ENCODE measurements around the gene KRTAP5-6.

Gene KRTAP5-6

DNA sequence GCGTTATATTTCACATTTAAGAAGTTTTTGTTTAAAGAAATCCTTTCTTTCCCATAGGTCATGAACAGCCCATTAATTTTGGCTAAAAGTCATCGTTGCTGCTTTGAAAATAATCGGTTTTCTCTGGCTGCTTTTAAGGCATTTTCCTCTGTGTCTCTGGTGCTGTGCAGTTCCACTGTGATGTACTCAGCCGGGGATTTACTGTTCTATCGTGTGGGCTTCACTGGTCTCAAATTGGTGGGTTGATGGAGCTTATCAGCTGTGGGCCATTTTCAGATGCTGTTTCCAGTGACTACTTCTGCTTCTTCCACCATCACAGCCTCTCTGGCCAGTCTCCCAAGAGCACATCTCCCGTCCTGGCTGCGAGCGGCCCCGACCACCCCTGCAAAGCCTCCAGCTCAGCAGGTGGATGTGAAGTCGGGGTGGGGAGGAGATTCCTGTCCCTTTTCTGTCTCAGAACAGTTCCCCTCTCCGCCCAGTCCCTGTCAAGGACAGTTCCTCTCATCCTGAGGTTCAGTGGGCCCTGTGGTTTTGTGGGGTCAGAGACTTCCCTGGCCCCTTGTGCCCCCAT is 33.1 kb downstream of the KRTAP5-6 start:
- no peak overlapping the region for H3K9ac ChIP-seq (ENCODE audit: low read length)
- no peaks in the 10 kb centered on the region for H3K4me1 ChIP-seq (ENCODE audit: control insufficient read depth, insufficient read depth, low read length)
- H3K36me3 ChIP-seq (ENCODE audit: control insufficient read depth, insufficient read depth, low read length), result no peaks in the 10 kb centered on the region
- no peak overlapping the region for H3K27ac ChIP-seq (ENCODE audit: low read depth, low read length)
- peaks cover 10% of the 10 kb centered on the region for H3K27me3 ChIP-seq (ENCODE audit: control insufficient read depth, insufficient read depth, low read length)
- no peak overlapping the region for H3K4me3 ChIP-seq (ENCODE audit: low read length)

DNA sequence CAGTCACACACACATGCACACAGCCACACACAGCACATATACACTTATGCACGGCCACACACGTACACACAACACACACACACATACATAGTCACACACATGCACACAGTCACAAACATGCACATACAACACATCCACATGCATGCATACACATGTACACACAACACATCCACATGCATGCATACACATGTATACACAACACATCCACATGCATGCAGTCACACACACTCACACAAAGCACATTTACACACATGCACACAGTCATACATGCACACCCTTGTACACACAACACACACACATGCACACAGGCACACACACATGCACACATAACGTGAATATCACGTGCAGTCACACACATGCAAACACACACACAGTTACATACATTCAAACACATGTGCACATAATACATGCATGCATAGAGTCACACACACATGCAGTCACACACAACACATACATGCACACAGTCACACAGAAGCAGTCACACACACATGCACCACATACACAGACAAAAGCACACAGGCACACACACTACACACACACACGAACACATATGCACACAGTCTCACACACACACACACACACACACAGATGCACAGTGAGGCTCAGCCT is 34.6 kb downstream of the KRTAP5-6 start:
- Histone ChIP-seq H3K27ac (ENCODE audit: low read depth, low read length) (no peak overlapping the region), H3K4me1 (ENCODE audit: control insufficient read depth, insufficient read depth, low read length) (no peaks in the 10 kb centered on the region), H3K36me3 (ENCODE audit: control insufficient read depth, insufficient read depth, low read length) (no peaks in the 10 kb centered on the region), H3K4me3 (ENCODE audit: low read length) (no peak overlapping the region), H3K27me3 (ENCODE audit: control insufficient read depth, insufficient read depth, low read length) (peaks cover 13% of the 10 kb centered on the region), H3K9ac (ENCODE audit: low read length) (no peak overlapping the region)

DNA sequence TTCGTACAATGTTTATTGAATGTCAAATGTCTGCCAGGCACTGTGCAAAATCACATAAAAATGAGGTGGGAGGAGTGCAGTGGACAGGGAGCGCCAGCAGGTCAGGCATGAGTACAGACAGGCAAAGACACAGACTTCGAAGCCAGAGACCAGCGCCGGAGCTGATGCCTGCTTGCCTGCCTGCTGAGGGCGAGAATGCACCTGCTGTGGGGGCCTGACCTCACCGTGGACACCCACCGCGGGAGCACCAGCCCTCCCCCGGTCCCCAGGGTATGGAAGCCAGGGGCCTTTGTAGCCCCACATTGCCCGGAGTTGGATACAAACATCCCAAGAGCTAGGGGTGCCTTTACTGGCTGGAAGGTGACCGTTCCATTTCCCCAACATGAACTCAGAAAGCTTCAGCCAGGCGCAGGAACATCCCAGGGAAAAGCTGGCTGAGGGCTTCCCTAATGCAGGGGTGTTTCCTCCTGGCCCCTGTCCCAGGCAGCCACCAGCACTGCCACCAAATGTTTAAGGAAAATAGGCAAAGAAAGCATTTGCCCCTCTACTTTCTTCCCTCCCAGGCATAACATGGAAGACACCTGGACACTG is 35.5 kb downstream of the KRTAP5-6 start:
- Histone ChIP-seq H3K4me3 (ENCODE audit: low read length) (no peak overlapping the region), H3K4me1 (ENCODE audit: control insufficient read depth, insufficient read depth, low read length) (no peaks in the 10 kb centered on the region), H3K36me3 (ENCODE audit: control insufficient read depth, insufficient read depth, low read length) (no peaks in the 10 kb centered on the region), H3K27me3 (ENCODE audit: control insufficient read depth, insufficient read depth, low read length) (peaks cover 13% of the 10 kb centered on the region), H3K9ac (ENCODE audit: low read length) (no peak overlapping the region), H3K27ac (ENCODE audit: low read depth, low read length) (no peak overlapping the region)

DNA sequence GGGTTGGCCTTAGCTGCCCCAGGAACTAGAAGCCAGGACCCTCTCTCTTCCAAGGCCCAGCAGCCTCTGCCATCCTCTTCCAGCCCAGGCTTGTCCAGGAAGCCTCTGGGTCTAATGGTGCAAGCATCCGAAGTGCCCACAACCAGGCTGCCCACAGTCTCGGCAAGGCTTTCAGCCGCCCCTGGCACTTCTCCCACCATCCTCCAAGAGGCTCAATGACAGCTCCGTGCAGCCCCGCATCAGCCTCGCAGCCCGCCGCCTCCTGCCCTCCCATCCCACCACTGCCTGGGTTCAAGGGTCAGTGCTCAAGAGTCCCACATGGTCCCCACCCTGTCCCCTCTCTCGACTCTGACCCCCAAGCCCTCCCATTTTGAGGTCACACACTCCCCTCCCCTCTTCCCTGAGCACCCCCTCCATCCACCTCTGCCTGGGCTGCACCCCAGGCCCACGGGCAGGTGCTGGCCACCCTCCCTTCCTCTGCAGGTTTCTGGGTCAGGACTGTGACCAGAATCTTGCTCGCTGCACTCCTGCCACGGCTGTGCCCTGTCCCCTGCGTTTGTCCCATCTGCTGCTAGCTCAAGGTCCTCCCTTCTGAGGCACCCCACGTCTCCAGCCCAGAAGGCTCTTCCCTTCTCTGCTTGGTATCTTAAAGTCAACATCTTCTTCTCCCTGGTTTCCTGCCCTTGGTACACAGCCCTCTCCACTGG is 36.2 kb downstream of the KRTAP5-6 start:
- Histone ChIP-seq H3K9ac (ENCODE audit: low read length) (no peak overlapping the region), H3K4me3 (ENCODE audit: low read length) (no peak overlapping the region), H3K27me3 (ENCODE audit: control insufficient read depth, insufficient read depth, low read length) (peaks cover 13% of the 10 kb centered on the region)

DNA sequence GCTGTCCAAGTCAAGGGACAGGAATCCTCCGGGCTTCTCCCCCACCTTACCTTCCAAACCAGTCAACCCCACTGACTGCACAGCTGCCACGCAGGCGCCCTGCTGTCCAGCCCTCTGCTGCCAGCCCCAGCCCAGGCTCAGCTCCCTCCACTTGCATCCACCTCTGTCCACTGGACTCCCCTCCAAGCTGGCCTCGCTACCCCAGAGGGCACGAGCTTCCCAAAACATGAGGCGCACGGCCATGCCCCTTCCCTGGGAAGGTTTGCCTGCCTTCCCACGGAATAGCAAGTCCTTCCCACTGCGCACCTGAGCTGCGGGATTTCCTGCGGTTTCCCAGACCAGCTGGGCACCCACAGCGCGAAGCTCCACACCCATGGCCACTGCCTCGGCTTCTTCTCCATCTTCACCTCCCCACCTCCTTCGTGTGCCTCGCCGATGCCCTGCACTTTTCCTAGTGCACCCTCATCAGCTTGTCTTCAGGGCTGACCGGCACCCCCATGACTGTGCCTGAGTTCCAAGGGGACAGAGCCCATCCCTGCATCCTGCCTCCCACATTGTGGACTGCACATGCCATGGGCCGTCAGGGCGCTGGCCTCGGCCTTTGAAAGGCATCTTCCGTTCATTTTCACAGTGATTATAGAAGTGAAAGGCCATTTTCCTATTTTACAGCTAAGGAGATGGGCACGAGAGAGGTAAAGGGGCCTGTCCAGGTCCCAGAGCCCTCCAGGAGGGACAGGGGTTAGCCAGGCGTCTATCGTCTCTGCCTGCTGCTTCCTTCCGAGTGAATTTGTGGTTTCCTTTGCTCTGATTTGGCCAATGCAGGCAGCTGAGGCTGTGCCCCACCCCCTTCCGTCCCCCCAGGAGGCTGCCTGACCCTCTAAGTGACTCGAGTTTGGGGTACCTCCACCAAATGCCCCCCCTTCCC is 37.0 kb downstream of the KRTAP5-6 start:
- Histone ChIP-seq H3K27ac (ENCODE audit: low read depth, low read length) (no peak overlapping the region), H3K27me3 (ENCODE audit: control insufficient read depth, insufficient read depth, low read length) (peaks cover 13% of the 10 kb centered on the region), H3K36me3 (ENCODE audit: control insufficient read depth, insufficient read depth, low read length) (no peaks in the 10 kb centered on the region), H3K4me3 (ENCODE audit: low read length) (no peak overlapping the region), H3K4me1 (ENCODE audit: control insufficient read depth, insufficient read depth, low read length) (no peaks in the 10 kb centered on the region), H3K9ac (ENCODE audit: low read length) (no peak overlapping the region)

More for the DNA sequence above, 36.2 kb downstream of the KRTAP5-6 start:
- H3K4me1 ChIP-seq (ENCODE audit: control insufficient read depth, insufficient read depth, low read length), result no peaks in the 10 kb centered on the region
- H3K36me3 ChIP-seq (ENCODE audit: control insufficient read depth, insufficient read depth, low read length), result no peaks in the 10 kb centered on the region
- no peak overlapping the region for H3K27ac ChIP-seq (ENCODE audit: low read depth, low read length)

DNA sequence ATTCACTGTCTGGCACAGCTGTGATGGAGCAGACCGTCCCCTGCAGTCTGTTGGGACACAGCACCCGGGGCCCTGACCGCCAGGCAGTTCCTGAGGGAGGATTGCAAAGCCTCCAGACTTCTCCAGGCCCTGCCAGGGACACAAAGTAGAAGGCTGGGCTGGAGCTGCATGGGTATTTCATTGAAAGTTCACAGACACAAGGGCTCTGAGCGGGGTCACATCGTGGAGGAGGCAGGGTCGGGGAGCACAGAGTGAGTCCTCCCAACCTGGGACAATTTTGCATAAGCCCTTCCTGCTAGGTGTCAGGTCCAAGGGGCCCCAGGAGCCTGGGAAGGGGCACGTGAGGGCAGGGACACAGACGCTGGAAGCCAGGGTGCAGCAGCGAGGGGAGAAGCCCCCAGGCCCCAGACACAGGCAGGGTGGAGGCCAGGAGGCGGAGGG is 37.7 kb downstream of the KRTAP5-6 start:
- H3K27ac ChIP-seq (ENCODE audit: low read depth, low read length), result no peak overlapping the region
- peaks cover 9% of the 10 kb centered on the region for H3K27me3 ChIP-seq (ENCODE audit: control insufficient read depth, insufficient read depth, low read length)
- H3K36me3 ChIP-seq (ENCODE audit: control insufficient read depth, insufficient read depth, low read length), result no peaks in the 10 kb centered on the region
- H3K9ac ChIP-seq (ENCODE audit: low read length), result no peak overlapping the region
- H3K4me3 ChIP-seq (ENCODE audit: low read length), result no peak overlapping the region
- no peaks in the 10 kb centered on the region for H3K4me1 ChIP-seq (ENCODE audit: control insufficient read depth, insufficient read depth, low read length)

DNA sequence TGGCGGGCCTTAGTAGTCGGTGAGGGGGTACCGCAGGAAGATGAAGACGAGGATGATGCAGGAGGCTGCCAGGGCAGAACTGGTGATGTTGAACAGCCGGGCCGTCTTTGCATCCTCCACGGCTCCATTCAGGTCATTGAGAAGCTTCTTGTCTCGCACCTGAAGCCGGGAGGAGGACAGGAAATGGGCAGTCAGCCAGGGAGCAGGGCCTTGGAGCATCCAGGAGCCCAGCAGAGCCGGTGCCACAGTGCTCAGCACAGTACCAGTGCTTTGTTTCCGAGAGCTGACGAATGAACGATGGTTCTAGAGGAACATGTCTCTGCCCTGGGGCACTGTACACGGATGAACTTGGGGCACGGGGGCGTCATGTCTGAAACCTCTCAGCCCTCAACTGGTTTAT is 38.3 kb downstream of the KRTAP5-6 start:
- Histone ChIP-seq H3K36me3 (ENCODE audit: control insufficient read depth, insufficient read depth, low read length) (no peaks in the 10 kb centered on the region), H3K9ac (ENCODE audit: low read length) (no peak overlapping the region), H3K27me3 (ENCODE audit: control insufficient read depth, insufficient read depth, low read length) (peaks cover 9% of the 10 kb centered on the region), H3K4me1 (ENCODE audit: control insufficient read depth, insufficient read depth, low read length) (no peaks in the 10 kb centered on the region), H3K4me3 (ENCODE audit: low read length) (no peak overlapping the region), H3K27ac (ENCODE audit: low read depth, low read length) (no peak overlapping the region)

DNA sequence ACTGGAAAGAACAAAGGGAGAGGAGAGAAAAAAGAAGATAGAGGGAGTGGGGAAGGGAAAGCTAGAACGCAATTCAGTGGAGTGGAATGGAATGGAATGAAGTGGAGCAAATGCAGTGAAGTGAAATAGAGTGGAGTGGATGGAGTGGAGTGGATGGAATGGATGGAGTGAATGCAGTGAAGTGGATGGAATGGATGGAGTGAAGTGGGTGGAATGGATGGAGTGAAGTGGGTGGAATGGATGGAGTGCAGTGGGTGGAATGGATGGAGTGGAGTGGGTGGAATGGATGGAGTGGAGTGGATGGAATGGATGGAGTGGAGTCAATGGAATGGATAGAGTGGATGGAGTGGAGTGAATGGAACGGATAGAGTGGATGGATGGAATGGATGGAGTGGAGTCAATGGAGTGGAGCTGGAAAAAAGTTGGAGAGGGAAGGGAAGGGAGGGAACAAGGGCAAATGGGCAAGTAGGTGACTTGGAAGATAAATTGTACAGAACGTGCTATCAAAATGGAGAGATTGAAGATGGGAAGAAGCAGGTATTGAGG is 39.5 kb downstream of the KRTAP5-6 start:
- H3K9ac ChIP-seq (ENCODE audit: low read length), result no peak overlapping the region
- H3K36me3 ChIP-seq (ENCODE audit: control insufficient read depth, insufficient read depth, low read length), result no peaks in the 10 kb centered on the region
- no peak overlapping the region for H3K27ac ChIP-seq (ENCODE audit: low read depth, low read length)
- peaks cover 8% of the 10 kb centered on the region for H3K27me3 ChIP-seq (ENCODE audit: control insufficient read depth, insufficient read depth, low read length)
- no peak overlapping the region for H3K4me3 ChIP-seq (ENCODE audit: low read length)
- H3K4me1 ChIP-seq (ENCODE audit: control insufficient read depth, insufficient read depth, low read length), result no peaks in the 10 kb centered on the region

DNA sequence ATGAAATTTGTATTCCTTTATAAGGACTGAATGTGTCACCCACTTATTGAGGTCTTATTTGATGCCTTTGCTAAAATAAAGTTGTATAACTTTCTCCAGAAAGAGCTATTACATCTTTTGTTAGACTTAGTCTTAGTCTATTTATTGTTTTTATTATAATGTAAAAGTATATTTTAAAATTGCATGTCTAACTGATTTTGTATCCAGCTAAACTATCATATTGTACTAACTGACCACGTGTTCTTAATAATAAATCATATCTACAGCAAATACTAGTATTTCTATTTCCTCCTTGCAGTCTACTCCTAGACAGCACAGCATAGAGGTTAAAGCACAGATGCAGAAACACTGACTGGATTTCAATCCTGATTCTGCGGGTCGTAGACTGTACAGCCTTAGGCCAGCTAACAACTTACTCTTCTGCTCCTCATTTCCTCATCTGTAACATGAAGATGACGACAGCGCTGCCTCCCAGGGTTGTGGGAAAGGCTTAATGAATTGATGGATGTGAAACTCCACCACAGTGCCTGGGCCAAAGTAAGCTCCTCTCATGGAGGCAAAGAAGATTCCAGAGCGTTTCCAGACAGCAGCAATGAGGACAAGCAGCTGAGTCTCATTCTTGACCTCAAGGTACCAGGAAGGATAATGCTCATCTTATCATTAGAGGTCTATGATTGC is 40.2 kb downstream of the KRTAP5-6 start:
- Histone ChIP-seq H3K4me1 (ENCODE audit: control insufficient read depth, insufficient read depth, low read length) (no peaks in the 10 kb centered on the region), H3K27me3 (ENCODE audit: control insufficient read depth, insufficient read depth, low read length) (peaks cover 7% of the 10 kb centered on the region)

DNA sequence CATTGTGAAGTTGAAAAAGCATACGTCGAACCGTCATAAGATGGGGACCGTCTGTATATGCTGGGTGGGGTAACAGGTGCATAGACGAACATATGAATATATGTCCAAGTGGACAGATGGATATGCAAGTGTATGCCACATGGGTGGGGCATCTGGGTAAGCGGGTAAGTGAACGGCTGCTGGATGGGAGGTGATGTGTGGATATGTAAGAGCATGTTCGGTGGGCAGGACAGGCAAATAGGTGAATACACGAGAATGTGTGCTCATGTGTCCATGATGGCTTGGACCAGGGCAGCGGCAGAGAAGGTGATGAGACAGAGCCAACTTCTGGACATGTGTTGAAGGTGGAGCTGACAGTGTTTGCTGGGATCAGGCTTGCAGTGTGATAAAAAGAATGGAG is 41.4 kb downstream of the KRTAP5-6 start:
- Histone ChIP-seq H3K27ac (ENCODE audit: low read depth, low read length) (no peak overlapping the region), H3K36me3 (ENCODE audit: control insufficient read depth, insufficient read depth, low read length) (no peaks in the 10 kb centered on the region), H3K9ac (ENCODE audit: low read length) (no peak overlapping the region), H3K27me3 (ENCODE audit: control insufficient read depth, insufficient read depth, low read length) (peaks cover 4% of the 10 kb centered on the region), H3K4me1 (ENCODE audit: control insufficient read depth, insufficient read depth, low read length) (no peaks in the 10 kb centered on the region), H3K4me3 (ENCODE audit: low read length) (no peak overlapping the region)

More for the DNA sequence above, 40.2 kb downstream of the KRTAP5-6 start:
- Histone ChIP-seq H3K4me3 (ENCODE audit: low read length) (no peak overlapping the region), H3K27ac (ENCODE audit: low read depth, low read length) (no peak overlapping the region), H3K36me3 (ENCODE audit: control insufficient read depth, insufficient read depth, low read length) (no peaks in the 10 kb centered on the region), H3K9ac (ENCODE audit: low read length) (no peak overlapping the region)

DNA sequence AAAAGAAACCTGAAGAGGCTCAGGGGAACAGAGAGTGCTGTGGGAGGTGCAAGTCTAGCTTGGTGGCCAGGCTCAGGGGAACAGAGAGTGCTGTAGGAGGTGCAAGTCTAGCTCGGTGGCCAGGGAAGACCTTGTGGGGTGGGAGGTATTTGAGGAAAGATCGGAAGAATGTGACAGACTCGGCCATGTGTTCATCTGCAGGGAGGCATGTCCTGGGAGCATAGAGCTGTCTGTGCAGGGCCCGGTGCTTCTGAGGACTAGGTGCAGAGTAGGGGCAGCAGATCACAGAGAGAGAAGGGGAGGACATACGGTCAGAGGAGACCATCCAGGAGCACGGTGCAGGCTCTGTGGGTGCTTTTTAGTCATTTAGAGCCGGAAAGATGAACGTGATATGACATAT is 42.6 kb downstream of the KRTAP5-6 start:
- Histone ChIP-seq H3K4me1 (ENCODE audit: control insufficient read depth, insufficient read depth, low read length) (no peaks in the 10 kb centered on the region), H3K27ac (ENCODE audit: low read depth, low read length) (no peak overlapping the region), H3K9ac (ENCODE audit: low read length) (no peak overlapping the region), H3K27me3 (ENCODE audit: control insufficient read depth, insufficient read depth, low read length) (peaks cover 2% of the 10 kb centered on the region), H3K4me3 (ENCODE audit: low read length) (no peak overlapping the region), H3K36me3 (ENCODE audit: control insufficient read depth, insufficient read depth, low read length) (no peaks in the 10 kb centered on the region)
